HEK293T (cell line): ENCODE data around the gene PIH1D1.

Source experiments
- CTCF ChIA-PET: fragments of 350-600 bp; formaldehyde crosslinking; extraction: SDS; loops from one replicate; lab custom pipeline; 2021; ENCODE audit warnings: antibody characterized with exemption, inconsistent platforms; lab: Yijun Ruan, JAX
- POLR2A ChIA-PET: fragments of 350-600 bp; formaldehyde crosslinking; extraction: SDS; loops from one replicate; lab custom pipeline; 2020; ENCODE audit warnings: antibody characterized with exemption, inconsistent platforms; lab: Yijun Ruan, JAX
- DNase-seq: peaks from one replicate; pipeline ENCODE4 v3.0.0; 2012; ENCODE audit warnings: mixed read lengths; ENCODE audit errors: extremely low spot score
- ARNT ChIP-seq: fragments of 450-650 bp; IDR thresholded peaks from 2 replicates; pipeline ENCODE4 v1.6.1; 2017; ENCODE audit warnings: mild to moderate bottlenecking
- BHLHE40 ChIP-seq: fragments of 450-650 bp; IDR thresholded peaks from 2 replicates; pipeline ENCODE4 v1.6.1; 2016; ENCODE audit warnings: mild to moderate bottlenecking, moderate library complexity, borderline replicate concordance
- CTBP1 ChIP-seq: fragments of 450-650 bp; IDR thresholded peaks from 2 replicates; pipeline ENCODE4 v1.6.1; 2016; ENCODE audit warnings: borderline replicate concordance
- ELF4 ChIP-seq: fragments of 450-650 bp; IDR thresholded peaks from 2 replicates; pipeline ENCODE4 v1.6.1; 2017; ENCODE audit warnings: antibody characterized with exemption
- FOXA1 ChIP-seq: fragments of 450-650 bp; IDR thresholded peaks from 2 replicates; pipeline ENCODE4 v1.6.1; 2016; ENCODE audit warnings: mild to moderate bottlenecking
- FOXK2 ChIP-seq: fragments of 450-650 bp; IDR thresholded peaks from 2 replicates; pipeline ENCODE4 v1.6.1; 2016; ENCODE audit warnings: mild to moderate bottlenecking
- FOXM1 ChIP-seq: fragments of 450-650 bp; IDR thresholded peaks from 2 replicates; pipeline ENCODE4 v1.6.1; 2017; ENCODE audit warnings: mild to moderate bottlenecking, borderline replicate concordance
- HDGF ChIP-seq: fragments of 450-650 bp; IDR thresholded peaks from 2 replicates; pipeline ENCODE4 v1.6.1; 2017; ENCODE audit warnings: antibody characterized with exemption, borderline replicate concordance
- L3MBTL2 ChIP-seq: fragments of 450-650 bp; conservative IDR thresholded peaks from 2 replicates; pipeline ENCODE4 v1.6.1; 2016; ENCODE audit warnings: mild to moderate bottlenecking
- LEF1 ChIP-seq: fragments of 450-650 bp; IDR thresholded peaks from 2 replicates; pipeline ENCODE4 v1.6.1; 2017; ENCODE audit warnings: mild to moderate bottlenecking, borderline replicate concordance
- NFRKB ChIP-seq: fragments of 450-650 bp; IDR thresholded peaks from 2 replicates; pipeline ENCODE4 v1.6.1; 2016; ENCODE audit warnings: mild to moderate bottlenecking, moderate library complexity
- SP1 ChIP-seq: fragments of 450-650 bp; IDR thresholded peaks from 2 replicates; pipeline ENCODE4 v1.6.1; 2017
- SUZ12 ChIP-seq: fragments of 450-650 bp; IDR thresholded peaks from 2 replicates; pipeline ENCODE4 v1.6.1; 2016; ENCODE audit warnings: mild to moderate bottlenecking
- TARDBP ChIP-seq: fragments of 450-650 bp; IDR thresholded peaks from 2 replicates; pipeline ENCODE4 v1.6.1; 2016
- ZNF384 ChIP-seq: fragments of 450-650 bp; IDR thresholded peaks from 2 replicates; pipeline ENCODE4 v1.6.1; 2016
- TF ChIP-seq, protein P1 (sequence below): fragments of 450-650 bp; IDR thresholded peaks from 2 replicates; pipeline ENCODE4 v1.6.1; 2016

PIH1D1 gene

DNA sequence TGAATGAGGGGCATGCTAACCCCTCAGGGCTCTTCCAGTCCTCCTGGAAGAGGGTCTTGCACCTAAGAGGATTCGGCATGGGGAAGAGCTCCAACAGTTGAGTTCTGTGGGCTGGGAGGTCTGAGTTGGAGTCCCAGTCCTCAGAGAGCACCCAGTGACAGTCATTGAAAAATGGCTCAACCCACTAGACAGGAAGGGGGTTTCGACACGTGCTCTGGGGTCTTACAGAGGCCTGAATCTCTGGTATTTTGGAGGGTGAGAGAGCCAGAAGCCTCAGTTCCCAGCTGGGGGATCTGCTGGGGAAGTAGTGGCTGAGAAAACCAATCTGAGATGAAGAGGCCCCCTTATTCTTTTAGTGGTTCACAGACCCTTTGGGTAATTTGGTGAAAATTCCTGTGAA is 37.4 kb downstream of the PIH1D1 start:
- POLR2A ChIA-PET: interaction anchor here (1.1 to 1.2 kb wide), 2 partner anchors 11 to 64 kb away, joined by 3 to 6 read pairs; no protein-coding TSS in a partner anchor
- DNase-seq: no peak
- TF ChIP-seq SUZ12 (no peak), BHLHE40 (no peak), L3MBTL2 (no peak), TARDBP (no peak), LEF1 (no peak), NFRKB (no peak), ZNF384 (no peak), ARNT (no peak), FOXM1 (no peak), SP1 (no peak), ELF4 (no peak), HDGF (no peak), FOXK2 (no peak), CTBP1 (no peak), FOXA1 (no peak)
- TF ChIP-seq, protein P1, sequence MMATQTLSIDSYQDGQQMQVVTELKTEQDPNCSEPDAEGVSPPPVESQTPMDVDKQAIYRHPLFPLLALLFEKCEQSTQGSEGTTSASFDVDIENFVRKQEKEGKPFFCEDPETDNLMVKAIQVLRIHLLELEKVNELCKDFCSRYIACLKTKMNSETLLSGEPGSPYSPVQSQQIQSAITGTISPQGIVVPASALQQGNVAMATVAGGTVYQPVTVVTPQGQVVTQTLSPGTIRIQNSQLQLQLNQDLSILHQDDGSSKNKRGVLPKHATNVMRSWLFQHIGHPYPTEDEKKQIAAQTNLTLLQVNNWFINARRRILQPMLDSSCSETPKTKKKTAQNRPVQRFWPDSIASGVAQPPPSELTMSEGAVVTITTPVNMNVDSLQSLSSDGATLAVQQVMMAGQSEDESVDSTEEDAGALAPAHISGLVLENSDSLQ: no peak
- CTCF ChIA-PET: no interaction called here

DNA sequence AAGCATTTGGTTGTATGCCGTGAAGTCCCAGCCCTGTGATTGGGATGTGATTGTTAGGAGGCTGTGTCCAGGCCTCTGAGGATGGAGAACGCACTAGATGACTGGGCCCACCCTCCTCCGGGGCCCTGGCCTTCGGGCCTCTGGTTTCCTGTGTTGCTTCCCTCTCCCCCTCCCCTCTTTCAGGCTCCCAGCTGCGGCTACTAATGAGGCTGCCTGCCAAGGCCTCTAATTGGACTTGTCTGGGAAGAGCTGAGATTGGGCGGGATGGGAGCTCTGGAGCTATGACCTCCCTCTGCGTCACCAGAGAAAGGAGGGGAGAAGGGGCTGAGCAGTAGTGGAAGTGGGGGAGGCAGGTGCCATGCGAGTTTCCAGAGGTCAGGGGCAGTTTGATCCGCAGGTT is 38.3 kb downstream of the PIH1D1 start:
- ChIA-PET CTCF (no interaction called here), POLR2A (interaction anchor here (1.1 to 1.2 kb wide), 2 partner anchors 10 to 65 kb away, joined by 3 to 6 read pairs; no protein-coding TSS in a partner anchor)
- TF ChIP-seq FOXM1 (no peak), CTBP1 (no peak), BHLHE40 (no peak), TARDBP (no peak), ELF4 (no peak), ZNF384 (no peak), ARNT (no peak), NFRKB (no peak), L3MBTL2 (no peak), FOXK2 (no peak), SP1 (no peak), FOXA1 (no peak), SUZ12 (no peak), LEF1 (no peak), HDGF (no peak)
- TF ChIP-seq, protein P1: no peak
- DNase-seq: no peak

DNA sequence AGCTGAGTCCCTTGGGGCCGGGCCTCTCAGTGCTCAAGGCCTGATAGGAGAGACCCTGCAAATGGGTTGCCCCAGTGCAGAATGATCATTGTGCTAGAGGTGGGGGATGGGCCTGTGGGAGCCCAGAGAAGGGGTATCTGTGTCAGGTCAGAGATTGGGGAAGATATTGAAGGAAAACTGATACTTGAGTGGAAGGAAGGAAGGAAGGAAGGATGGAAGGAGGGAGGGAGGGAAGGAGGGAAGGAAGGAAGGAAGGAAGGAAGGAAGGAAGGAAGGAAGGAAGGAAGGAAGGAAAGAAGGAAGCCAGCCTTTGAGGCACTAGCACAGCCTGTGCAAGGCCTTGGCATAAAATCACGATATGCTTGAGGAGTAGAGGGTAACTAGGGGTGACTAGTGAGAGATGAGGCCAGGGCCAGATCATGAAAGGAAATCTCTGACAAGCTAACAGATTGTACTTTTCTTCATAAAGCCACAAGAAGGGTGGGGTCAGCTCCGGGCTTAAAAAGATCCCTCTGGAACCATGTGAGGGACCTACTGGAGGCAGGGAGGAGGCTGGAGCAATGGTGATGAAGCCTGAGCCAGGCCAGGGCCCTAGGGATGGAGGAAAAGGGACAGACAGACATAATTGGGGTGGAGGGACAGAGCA is 39.8 kb downstream of the PIH1D1 start:
- POLR2A ChIA-PET: interaction anchor here (1.3 kb wide), 1 partner anchor 10 kb away, joined by 5 read pairs; no protein-coding TSS in a partner anchor
- TF ChIP-seq NFRKB: no peak
- no peak for TF ChIP-seq FOXA1
- TF ChIP-seq, protein P1: no peak
- no peak for TF ChIP-seq LEF1
- no peak for TF ChIP-seq FOXK2
- no peak for TF ChIP-seq SUZ12
- no peak for TF ChIP-seq L3MBTL2
- no peak for TF ChIP-seq TARDBP
- no peak for TF ChIP-seq ARNT
- no peak for TF ChIP-seq ZNF384
- no peak for TF ChIP-seq SP1
- TF ChIP-seq ELF4: no peak
- TF ChIP-seq BHLHE40: no peak
- no peak for TF ChIP-seq HDGF
- no peak for TF ChIP-seq FOXM1
- TF ChIP-seq CTBP1: no peak
- CTCF ChIA-PET: no interaction called here
- no peak for DNase-seq

DNA sequence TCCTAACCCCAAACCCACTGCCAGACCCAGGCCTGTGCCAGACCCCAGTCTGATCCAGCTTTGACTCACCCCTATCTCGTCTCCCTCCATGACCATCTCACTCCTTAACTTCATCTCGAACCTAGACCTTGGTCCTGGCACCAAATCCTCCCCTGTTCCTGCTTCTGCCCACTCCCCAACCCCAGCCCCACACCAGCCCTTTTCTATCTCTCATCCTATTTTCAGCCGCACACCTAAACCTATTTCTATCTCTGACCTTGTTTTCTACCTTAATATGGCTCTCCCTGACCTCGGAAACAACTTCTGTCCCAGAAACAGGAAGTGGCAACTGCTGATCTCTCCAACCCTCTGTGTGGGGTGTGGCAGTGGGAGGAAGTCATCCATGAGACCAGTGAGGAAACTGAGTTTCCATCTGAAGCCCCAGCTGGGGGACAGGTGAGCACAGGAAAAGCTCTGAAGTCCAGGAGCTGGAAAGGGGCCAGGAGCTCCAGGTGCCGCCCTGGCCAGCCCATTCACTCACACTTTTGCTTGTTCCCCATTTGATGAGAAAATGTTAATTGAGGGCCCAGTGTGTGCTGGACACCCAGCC is 42.1 kb downstream of the PIH1D1 start:
- no peak for DNase-seq
- CTCF ChIA-PET: interaction anchor here (0.8 to 1.0 kb wide), 2 partner anchors 10 to 18 kb away, joined by 3 read pairs; no protein-coding TSS in a partner anchor
- POLR2A ChIA-PET: interaction anchor here (1.3 kb wide), 1 partner anchor 42 kb away, joined by 5 read pairs; the partner anchor contains the start of gene PIH1D1

More for the DNA sequence above, 42.1 kb downstream of the PIH1D1 start:
- TF ChIP-seq ARNT: no peak
- TF ChIP-seq TARDBP: no peak
- TF ChIP-seq FOXA1: no peak
- TF ChIP-seq NFRKB: no peak
- TF ChIP-seq, protein P1: no peak
- no peak for TF ChIP-seq CTBP1
- TF ChIP-seq ELF4: no peak
- no peak for TF ChIP-seq HDGF
- no peak for TF ChIP-seq SUZ12
- no peak for TF ChIP-seq FOXM1
- TF ChIP-seq SP1: no peak
- no peak for TF ChIP-seq FOXK2
- TF ChIP-seq ZNF384: no peak
- no peak for TF ChIP-seq LEF1
